Measurements from ENCODE around the gene GPR37L1.
A peak's percentile ranks its signal among the peaks of the same experiment; 100 is the strongest.
"Not testable (repeated sequence)": the region's sequence is repeated elsewhere in the genome, so short reads cannot be mapped to it uniquely, and the experiment has no call there.

GPR37L1 gene

DNA sequence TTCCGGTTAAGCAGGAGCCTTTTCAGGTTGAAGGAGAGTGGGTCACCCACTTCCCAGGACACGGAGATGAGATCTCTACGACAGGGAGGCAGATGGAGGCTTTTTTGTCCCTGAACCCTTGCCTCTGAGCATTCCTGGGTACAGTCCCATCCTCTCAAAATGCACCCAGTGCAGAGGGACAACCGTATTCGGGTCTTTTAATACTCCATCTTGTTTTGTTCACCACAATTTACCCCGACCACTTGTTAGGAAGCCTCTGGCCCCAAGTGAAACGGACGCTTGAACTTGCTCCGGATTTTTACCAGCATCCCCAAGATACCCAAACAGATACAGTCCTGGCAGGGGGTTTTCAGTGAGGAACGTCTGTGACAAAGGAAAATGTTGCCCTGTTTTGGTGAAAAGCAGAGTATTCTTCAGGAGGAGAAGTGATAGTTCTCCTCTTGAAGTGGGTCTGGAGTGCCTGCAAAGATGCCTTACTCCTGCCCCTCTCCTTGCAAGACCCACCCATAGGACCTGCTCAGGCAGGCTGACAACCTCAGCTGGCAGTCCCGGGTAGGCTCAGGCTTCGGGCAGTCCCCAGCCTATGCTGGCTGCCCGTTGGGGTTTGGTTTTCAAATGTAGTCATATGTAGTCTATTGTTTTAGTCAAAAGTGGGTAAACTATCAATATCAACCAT lies 22.5 kb downstream of the GPR37L1 start:
- ChIA-PET CTCF (interaction anchor here (0.9 to 3.6 kb wide), 6 partner anchors 9 to 146 kb away, joined by 3 to 21 read pairs (median 10); partner anchors contain the start of gene PTPN7), POLR2A (interaction anchor here (1.0 kb wide), 1 partner anchor 15 kb away, joined by 3 read pairs; the partner anchor contains the start of gene PTPN7)
- TF ChIP-seq, protein P1, sequence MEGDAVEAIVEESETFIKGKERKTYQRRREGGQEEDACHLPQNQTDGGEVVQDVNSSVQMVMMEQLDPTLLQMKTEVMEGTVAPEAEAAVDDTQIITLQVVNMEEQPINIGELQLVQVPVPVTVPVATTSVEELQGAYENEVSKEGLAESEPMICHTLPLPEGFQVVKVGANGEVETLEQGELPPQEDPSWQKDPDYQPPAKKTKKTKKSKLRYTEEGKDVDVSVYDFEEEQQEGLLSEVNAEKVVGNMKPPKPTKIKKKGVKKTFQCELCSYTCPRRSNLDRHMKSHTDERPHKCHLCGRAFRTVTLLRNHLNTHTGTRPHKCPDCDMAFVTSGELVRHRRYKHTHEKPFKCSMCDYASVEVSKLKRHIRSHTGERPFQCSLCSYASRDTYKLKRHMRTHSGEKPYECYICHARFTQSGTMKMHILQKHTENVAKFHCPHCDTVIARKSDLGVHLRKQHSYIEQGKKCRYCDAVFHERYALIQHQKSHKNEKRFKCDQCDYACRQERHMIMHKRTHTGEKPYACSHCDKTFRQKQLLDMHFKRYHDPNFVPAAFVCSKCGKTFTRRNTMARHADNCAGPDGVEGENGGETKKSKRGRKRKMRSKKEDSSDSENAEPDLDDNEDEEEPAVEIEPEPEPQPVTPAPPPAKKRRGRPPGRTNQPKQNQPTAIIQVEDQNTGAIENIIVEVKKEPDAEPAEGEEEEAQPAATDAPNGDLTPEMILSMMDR (IDR thresholded peaks at IDR 0.05; ENCODE audit: control extremely low read depth, extremely low read depth, low read depth, missing control alignments) = no peak
- DNase-seq (ENCODE audit: extremely low spot score) = peak; percentile 45

DNA sequence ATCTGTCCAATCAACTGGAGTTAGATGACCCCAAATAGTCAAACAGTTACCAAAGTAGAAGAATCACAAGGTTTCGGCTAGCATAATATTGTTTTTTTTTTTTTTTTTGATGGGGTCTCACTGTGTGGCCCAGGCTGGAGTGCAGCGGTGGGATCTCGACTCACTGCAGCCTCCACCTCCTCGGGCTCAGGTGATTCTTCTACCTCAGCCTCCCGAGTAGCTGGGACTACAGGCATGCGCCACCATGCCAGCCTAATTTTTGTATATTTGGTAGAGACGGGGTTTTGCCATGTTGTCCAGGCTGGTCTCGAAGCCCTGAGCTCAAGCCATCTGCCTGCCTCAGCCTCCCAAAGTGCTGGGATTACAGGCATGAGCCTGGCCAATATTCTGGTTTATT lies 23.0 kb downstream of the GPR37L1 start:
- CTCF ChIA-PET = interaction anchor here (0.9 to 2.8 kb wide), 4 partner anchors 10 to 146 kb away, joined by 4 to 16 read pairs (median 10); partner anchors contain the start of gene PTPN7
- POLR2A ChIA-PET = interaction anchor here (1.0 kb wide), 1 partner anchor 15 kb away, joined by 3 read pairs; the partner anchor contains the start of gene PTPN7
- DNase-seq (ENCODE audit: extremely low spot score) = not testable (repeated sequence)

DNA sequence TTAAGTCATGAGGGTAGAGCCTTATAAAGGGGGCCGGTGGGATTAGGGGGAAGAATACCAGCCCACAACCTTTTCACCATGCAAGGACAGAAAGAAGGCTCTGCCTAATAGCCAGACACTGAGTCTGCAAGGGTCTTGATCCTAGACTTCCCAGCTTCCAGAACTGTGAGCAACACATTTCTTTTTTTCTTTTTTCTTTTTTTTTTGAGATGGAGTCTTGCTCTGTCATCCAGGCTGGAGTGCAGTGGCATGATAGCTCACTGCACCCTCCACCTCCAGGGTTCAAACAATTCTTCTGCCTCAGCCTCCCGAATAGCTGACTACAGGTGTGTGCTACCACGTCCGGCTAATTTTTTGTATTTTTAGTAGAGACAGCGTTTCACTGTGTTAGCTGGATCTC lies 23.6 kb downstream of the GPR37L1 start:
- ChIA-PET POLR2A (interaction anchor here (0.6 to 1.0 kb wide), 2 partner anchors 14 to 15 kb away, joined by 3 read pairs; partner anchors contain the start of gene PTPN7), CTCF (interaction anchor here (0.9 to 2.8 kb wide), 5 partner anchors 9 to 147 kb away, joined by 3 to 16 read pairs (median 4); partner anchors contain the start of gene PTPN7)
- TF ChIP-seq, protein P1 (IDR thresholded peaks at IDR 0.05; ENCODE audit: control extremely low read depth, extremely low read depth, low read depth, missing control alignments) = no peak
- DNase-seq (ENCODE audit: extremely low spot score) = no peak

DNA sequence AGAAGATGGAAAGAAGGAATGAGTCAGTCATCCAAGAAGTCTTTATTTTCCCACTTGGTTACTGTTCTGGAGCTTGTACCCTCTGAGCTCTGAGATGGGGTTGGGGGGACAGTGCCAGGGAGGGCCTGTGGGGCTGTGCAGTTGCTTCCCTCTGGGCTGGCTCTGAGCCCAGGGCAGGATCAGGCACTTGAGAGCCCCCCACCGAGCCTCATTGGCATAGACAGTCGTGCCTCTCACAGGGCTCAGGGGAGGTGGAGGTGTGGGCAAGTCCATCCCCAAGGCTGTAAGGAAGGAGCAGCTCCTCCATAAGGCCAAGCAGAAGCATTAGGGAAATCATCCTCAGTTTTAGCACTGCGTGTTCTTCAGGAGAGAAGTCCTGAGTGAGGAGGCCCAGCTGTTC lies 24.3 kb downstream of the GPR37L1 start:
- TF ChIP-seq, protein P1 (IDR thresholded peaks at IDR 0.05; ENCODE audit: control extremely low read depth, extremely low read depth, low read depth, missing control alignments) = no peak
- POLR2A ChIA-PET = interaction anchor here (0.5 to 0.6 kb wide), 2 partner anchors 15 to 81 kb away, joined by 3 read pairs; no protein-coding TSS in a partner anchor
- DNase-seq (ENCODE audit: extremely low spot score) = no peak
- CTCF ChIA-PET = interaction anchor here (1.1 to 2.8 kb wide), 5 partner anchors 9 to 147 kb away, joined by 3 to 16 read pairs (median 4); partner anchors contain the start of gene PTPN7

DNA sequence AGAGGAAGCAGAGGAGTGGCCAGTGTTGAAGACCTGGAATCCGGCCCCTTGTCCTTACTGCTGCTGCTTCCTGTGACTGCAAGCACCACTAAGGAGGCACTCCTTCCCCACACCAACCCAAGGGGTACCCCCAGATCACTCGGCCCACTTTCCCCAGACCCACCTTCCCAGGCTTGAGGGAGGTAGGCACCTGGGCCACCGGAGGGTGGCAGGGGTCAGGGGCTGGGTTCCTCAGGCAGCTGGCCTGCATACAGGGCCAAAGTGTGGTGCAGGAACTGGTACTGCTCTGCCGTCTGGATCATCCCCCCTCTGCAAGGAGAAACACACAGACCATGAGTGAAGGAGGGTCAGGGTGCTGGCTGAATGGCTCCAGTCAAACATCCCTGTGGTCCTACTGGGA lies 25.7 kb downstream of the GPR37L1 start:
- no peak for DNase-seq (ENCODE audit: extremely low spot score)
- ChIA-PET CTCF (no interaction called here), POLR2A (no interaction called here)
- TF ChIP-seq, protein P1 (IDR thresholded peaks at IDR 0.05; ENCODE audit: control extremely low read depth, extremely low read depth, low read depth, missing control alignments) = no peak

DNA sequence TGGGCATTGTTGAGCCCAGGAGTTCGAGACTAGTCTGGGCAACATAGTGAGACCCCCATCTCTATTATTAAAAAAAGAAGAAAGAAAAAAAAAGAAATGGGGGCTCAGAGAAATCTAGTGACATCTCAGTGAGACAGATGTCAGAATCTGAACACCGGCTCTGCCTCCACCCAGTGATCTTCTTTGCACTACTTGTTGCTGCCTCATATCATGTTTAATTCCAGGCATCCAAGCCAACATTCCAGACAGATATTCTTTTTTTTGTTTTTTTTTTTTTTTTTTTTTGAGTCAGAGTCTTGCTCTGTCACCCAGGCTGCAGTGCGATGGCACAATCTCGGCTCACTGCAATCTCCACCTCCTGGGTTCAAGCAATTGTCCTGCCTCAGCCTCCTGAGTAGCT lies 26.8 kb downstream of the GPR37L1 start:
- CTCF ChIA-PET = no interaction called here
- TF ChIP-seq, protein P1 (IDR thresholded peaks at IDR 0.05; ENCODE audit: control extremely low read depth, extremely low read depth, low read depth, missing control alignments) = no peak
- POLR2A ChIA-PET = no interaction called here
- DNase-seq (ENCODE audit: extremely low spot score) = no peak

DNA sequence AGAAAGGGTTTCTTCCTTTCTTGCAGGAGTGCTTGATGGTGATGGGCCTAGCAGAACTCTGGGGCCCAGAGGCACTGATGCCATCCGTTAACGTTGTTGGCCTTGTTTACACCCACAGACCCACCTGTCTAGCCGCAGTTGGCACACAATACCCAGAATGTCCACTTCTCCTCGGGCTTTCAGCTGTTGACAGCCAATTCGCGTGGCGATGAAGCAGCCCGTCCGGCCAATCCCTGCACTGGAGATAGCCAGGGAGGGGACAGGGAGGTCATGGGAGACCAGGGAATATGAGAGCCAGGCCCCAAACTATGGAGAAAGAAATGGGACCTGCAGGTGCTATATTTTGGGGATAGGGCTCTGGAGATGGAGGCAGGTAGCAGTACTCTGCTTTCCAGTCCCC lies 27.5 kb downstream of the GPR37L1 start:
- DNase-seq (ENCODE audit: extremely low spot score) = no peak
- TF ChIP-seq, protein P1 (IDR thresholded peaks at IDR 0.05; ENCODE audit: control extremely low read depth, extremely low read depth, low read depth, missing control alignments) = no peak
- ChIA-PET CTCF (no interaction called here), POLR2A (no interaction called here)
